Heart left ventricle (tissue), 13 donors: ENCODE measurements around the gene PDK2.

Experiments
- CTCF ChIP-seq, 12 donors: fragments of 200-600 bp; sonication (generic) in 4 of 12; IDR thresholded peaks; one replicate each; pipeline versions ENCODE4 v1.5.0 to v1.8.0; 2018 to 2022; ENCODE audit warnings: antibody characterized with exemption in 12 of 12, mild to moderate bottlenecking in 5 of 12
- POLR2A ChIP-seq, 2 donors: fragments of 450-650 bp; IDR thresholded peaks; one replicate each; pipeline ENCODE4 v1.6.1; 2017; ENCODE audit warnings: antibody characterized with exemption in 2 of 2, mild to moderate bottlenecking in 2 of 2, moderate library complexity in 2 of 2
- donor health status: ischemic (EF 13 %, LVEDD 7.1; RV severe dilation, severe dysfunction).
- donor health status: DM: no; HTN: yes; CAD: no.
- donor health status: DM: no; HTN: no; CAD: no.
- donor health status: ischemic (EF 25% LVEDD 6.9; RV normal size, moderate dysfunction).
- donor health status: ischemic (EF 25% LVEDD 5.7; RV mildly dilated, moderate dysfunction).
- donor health status: ischemic (EF 35%, LVEDD 5.7; RV mildly dilated, moderate dysfunction).
- donor health status: nonischemic (EF 11% LVEDD 7.7; RV severe dilation, severe dysfunction).
- donor health status: DM: yes; HTN: yes; CAD: no.
- donor health status: PGD.
- donor health status: ischemic (EF 29% LVEDD 5.4; RV normal size, mild dysfunction).
- donor health status: nonischemic (EF 23%, LVEDD 6.1; RV moderate dilation, normal function).

- TF ChIP-seq CTCF (IDR thresholded peaks at IDR 0.05) (no peak), POLR2A (IDR thresholded peaks at IDR 0.05) (no peak)
Measured at GRCh38 chr17:50052822-50053653, 42.1 kb upstream of the PDK2 start.
